ENCODE results near the gene CHST5.
"Not testable (repeated sequence)": the region's sequence is repeated elsewhere in the genome, so short reads cannot be mapped to it uniquely, and the experiment has no call there.

The CHST5 gene

GRCh38 chr16:75542462-75542861 lies 6.6 kb upstream of the CHST5 start:
- not testable (repeated sequence) for H3K4me3 ChIP-seq (ENCODE audit: low read length); H3K27me3 ChIP-seq (ENCODE audit: control insufficient read depth, insufficient read depth, low read length); H3K27ac ChIP-seq (ENCODE audit: low read depth, low read length); H3K36me3 ChIP-seq (ENCODE audit: control insufficient read depth, insufficient read depth, low read length); H3K4me1 ChIP-seq (ENCODE audit: control insufficient read depth, insufficient read depth, low read length); H3K9ac ChIP-seq (ENCODE audit: low read length)

GRCh38 chr16:75541236-75541635 lies 5.3 kb upstream of the CHST5 start:
- Histone ChIP-seq H3K27ac (ENCODE audit: low read depth, low read length) (no peak overlapping the region), H3K27me3 (ENCODE audit: control insufficient read depth, insufficient read depth, low read length) (no peaks in the 10 kb centered on the region), H3K4me1 (ENCODE audit: control insufficient read depth, insufficient read depth, low read length) (no peaks in the 10 kb centered on the region), H3K4me3 (ENCODE audit: low read length) (no peak overlapping the region), H3K9ac (ENCODE audit: low read length) (no peak overlapping the region), H3K36me3 (ENCODE audit: control insufficient read depth, insufficient read depth, low read length) (peaks cover 2% of the 10 kb centered on the region)

GRCh38 chr16:75538882-75539565 lies 3.1 kb upstream of the CHST5 start:
- not testable (repeated sequence) for H3K27me3 ChIP-seq (ENCODE audit: control insufficient read depth, insufficient read depth, low read length); H3K4me1 ChIP-seq (ENCODE audit: control insufficient read depth, insufficient read depth, low read length); H3K9ac ChIP-seq (ENCODE audit: low read length); H3K4me3 ChIP-seq (ENCODE audit: low read length); H3K36me3 ChIP-seq (ENCODE audit: control insufficient read depth, insufficient read depth, low read length); H3K27ac ChIP-seq (ENCODE audit: low read depth, low read length)

- no peak overlapping the region for H3K27ac ChIP-seq (ENCODE audit: low read depth, low read length)
- H3K27me3 ChIP-seq (ENCODE audit: control insufficient read depth, insufficient read depth, low read length): no peaks in the 10 kb centered on the region
- H3K36me3 ChIP-seq (ENCODE audit: control insufficient read depth, insufficient read depth, low read length): peaks cover 2% of the 10 kb centered on the region
Measured at GRCh38 chr16:75537776-75538175, 1.9 kb upstream of the CHST5 start.

GRCh38 chr16:75535211-75535843 lies 581 bp downstream of the CHST5 start:
- no peaks in the 10 kb centered on the region for H3K27me3 ChIP-seq (ENCODE audit: control insufficient read depth, insufficient read depth, low read length)
- H3K27ac ChIP-seq (ENCODE audit: low read depth, low read length): no peak overlapping the region
- H3K36me3 ChIP-seq (ENCODE audit: control insufficient read depth, insufficient read depth, low read length): peaks cover 2% of the 10 kb centered on the region
- no peak overlapping the region for H3K9ac ChIP-seq (ENCODE audit: low read length)
- H3K4me3 ChIP-seq (ENCODE audit: low read length): peak overlapping the region; percentile 46
- no peaks in the 10 kb centered on the region for H3K4me1 ChIP-seq (ENCODE audit: control insufficient read depth, insufficient read depth, low read length)

More at GRCh38 chr16:75537776-75538175, 1.9 kb upstream of the CHST5 start:
- H3K4me3 ChIP-seq (ENCODE audit: low read length): no peak overlapping the region
- H3K4me1 ChIP-seq (ENCODE audit: control insufficient read depth, insufficient read depth, low read length): no peaks in the 10 kb centered on the region
- H3K9ac ChIP-seq (ENCODE audit: low read length): no peak overlapping the region

- Histone ChIP-seq H3K4me1 (ENCODE audit: control insufficient read depth, insufficient read depth, low read length) (no peaks in the 10 kb centered on the region), H3K27ac (ENCODE audit: low read depth, low read length) (no peak overlapping the region), H3K9ac (ENCODE audit: low read length) (no peak overlapping the region), H3K27me3 (ENCODE audit: control insufficient read depth, insufficient read depth, low read length) (no peaks in the 10 kb centered on the region), H3K4me3 (ENCODE audit: low read length) (peak overlapping the region; percentile 46), H3K36me3 (ENCODE audit: control insufficient read depth, insufficient read depth, low read length) (no peaks in the 10 kb centered on the region)
Measured at GRCh38 chr16:75534560-75535205, 1.2 kb downstream of the CHST5 start.

GRCh38 chr16:75532791-75533190 lies 3.1 kb downstream of the CHST5 start:
- Histone ChIP-seq H3K4me1 (ENCODE audit: control insufficient read depth, insufficient read depth, low read length) (no peaks in the 10 kb centered on the region), H3K4me3 (ENCODE audit: low read length) (no peak overlapping the region), H3K27me3 (ENCODE audit: control insufficient read depth, insufficient read depth, low read length) (no peaks in the 10 kb centered on the region), H3K27ac (ENCODE audit: low read depth, low read length) (no peak overlapping the region), H3K9ac (ENCODE audit: low read length) (no peak overlapping the region), H3K36me3 (ENCODE audit: control insufficient read depth, insufficient read depth, low read length) (no peaks in the 10 kb centered on the region)

- Histone ChIP-seq H3K4me3 (ENCODE audit: low read length) (no peak overlapping the region), H3K27me3 (ENCODE audit: control insufficient read depth, insufficient read depth, low read length) (no peaks in the 10 kb centered on the region), H3K27ac (ENCODE audit: low read depth, low read length) (no peak overlapping the region), H3K36me3 (ENCODE audit: control insufficient read depth, insufficient read depth, low read length) (no peaks in the 10 kb centered on the region), H3K4me1 (ENCODE audit: control insufficient read depth, insufficient read depth, low read length) (no peaks in the 10 kb centered on the region), H3K9ac (ENCODE audit: low read length) (no peak overlapping the region)
Measured at GRCh38 chr16:75532142-75532765, 3.7 kb downstream of the CHST5 start.

GRCh38 chr16:75529959-75530358 lies 5.9 kb downstream of the CHST5 start:
- no peaks in the 10 kb centered on the region for H3K4me1 ChIP-seq (ENCODE audit: control insufficient read depth, insufficient read depth, low read length)
- H3K27ac ChIP-seq (ENCODE audit: low read depth, low read length): no peak overlapping the region
- H3K36me3 ChIP-seq (ENCODE audit: control insufficient read depth, insufficient read depth, low read length): no peaks in the 10 kb centered on the region
- H3K9ac ChIP-seq (ENCODE audit: low read length): no peak overlapping the region
- no peak overlapping the region for H3K4me3 ChIP-seq (ENCODE audit: low read length)
- H3K27me3 ChIP-seq (ENCODE audit: control insufficient read depth, insufficient read depth, low read length): no peaks in the 10 kb centered on the region

GRCh38 chr16:75529056-75529905 lies 6.6 kb downstream of the CHST5 start:
- Histone ChIP-seq H3K4me1 (ENCODE audit: control insufficient read depth, insufficient read depth, low read length) (no peaks in the 10 kb centered on the region), H3K36me3 (ENCODE audit: control insufficient read depth, insufficient read depth, low read length) (no peaks in the 10 kb centered on the region), H3K4me3 (ENCODE audit: low read length) (no peak overlapping the region), H3K9ac (ENCODE audit: low read length) (no peak overlapping the region), H3K27me3 (ENCODE audit: control insufficient read depth, insufficient read depth, low read length) (no peaks in the 10 kb centered on the region), H3K27ac (ENCODE audit: low read depth, low read length) (no peak overlapping the region)

GRCh38 chr16:75527825-75528299 lies 8.0 kb downstream of the CHST5 start:
- H3K4me3 ChIP-seq (ENCODE audit: low read length): no peak overlapping the region
- H3K27ac ChIP-seq (ENCODE audit: low read depth, low read length): no peak overlapping the region
- no peaks in the 10 kb centered on the region for H3K36me3 ChIP-seq (ENCODE audit: control insufficient read depth, insufficient read depth, low read length)
- H3K4me1 ChIP-seq (ENCODE audit: control insufficient read depth, insufficient read depth, low read length): no peaks in the 10 kb centered on the region
- H3K27me3 ChIP-seq (ENCODE audit: control insufficient read depth, insufficient read depth, low read length): no peaks in the 10 kb centered on the region
- no peak overlapping the region for H3K9ac ChIP-seq (ENCODE audit: low read length)
